Measurements from ENCODE around the gene EXOSC1.

The EXOSC1 gene

GRCh38 chr10:97406064-97406463 is 39.7 kb downstream of the EXOSC1 start:
- DNase-seq (ENCODE audit: low read depth in 2 of 2) = no peak
- no peak overlapping the region for H3K4me3 ChIP-seq (replicated peaks in 1 of 2; ENCODE audit: low read depth in 2 of 2, low read length in 2 of 2)
- TF ChIP-seq CTCF (IDR thresholded peaks at IDR 0.05; ENCODE audit: low read depth, low read length) = no peak

- no peak overlapping the region for H3K4me3 ChIP-seq (replicated peaks in 1 of 2; ENCODE audit: low read depth in 2 of 2, low read length in 2 of 2)
- no peak for DNase-seq (ENCODE audit: low read depth in 2 of 2)
- no peak for TF ChIP-seq CTCF (IDR thresholded peaks at IDR 0.05; ENCODE audit: low read depth, low read length)
These were observed 41.8 kb downstream of the EXOSC1 start for GRCh38 chr10:97404044-97404443.

- DNase-seq (ENCODE audit: low read depth in 2 of 2) = no peak
- TF ChIP-seq CTCF (IDR thresholded peaks at IDR 0.05; ENCODE audit: low read depth, low read length) = no peak
- H3K4me3 ChIP-seq (replicated peaks in 1 of 2; ENCODE audit: low read depth in 2 of 2, low read length in 2 of 2) = peak overlapping the region; percentile 92 to 95
These were observed 44.3 kb downstream of the EXOSC1 start for GRCh38 chr10:97401455-97401919.

- peak within 1 kb of the TSS; percentile 92 to 95 for H3K4me3 ChIP-seq (replicated peaks in 1 of 2; ENCODE audit: low read depth in 2 of 2, low read length in 2 of 2)
- peak; percentile 9 for TF ChIP-seq CTCF (IDR thresholded peaks at IDR 0.05; ENCODE audit: low read depth, low read length)
- DNase-seq (ENCODE audit: low read depth in 2 of 2) = peak; percentile 98 to 99
These were observed 44.9 kb downstream of the EXOSC1 start, which contains the start of gene RRP12 for GRCh38 chr10:97400665-97401454. TSS of gene RRP12 (minus strand) at chr10:97401340. CDS start at chr10:97401231, 109 bp downstream.

GRCh38 chr10:97399843-97400545 is 45.8 kb downstream of the EXOSC1 start:
- no peak for TF ChIP-seq CTCF (IDR thresholded peaks at IDR 0.05; ENCODE audit: low read depth, low read length)
- peak; percentile 68 to 85 for DNase-seq (ENCODE audit: low read depth in 2 of 2)
- H3K4me3 ChIP-seq (replicated peaks in 1 of 2; ENCODE audit: low read depth in 2 of 2, low read length in 2 of 2) = peak overlapping the region; percentile 92 to 95

- no peak for TF ChIP-seq CTCF (IDR thresholded peaks at IDR 0.05; ENCODE audit: low read depth, low read length)
- H3K4me3 ChIP-seq (replicated peaks in 1 of 2; ENCODE audit: low read depth in 2 of 2, low read length in 2 of 2) = no peak overlapping the region
- no peak for DNase-seq (ENCODE audit: low read depth in 2 of 2)
These were observed 49.8 kb downstream of the EXOSC1 start for GRCh38 chr10:97396056-97396455.

All from cardiac fibroblast (primary cell).